Adrenal gland (tissue), 12 donors: Measurements from ENCODE around the gene DNTT. TPM values are rescaled to one million over a fixed set of nuclear protein-coding genes. Genes with fewer than 3 reads are reported as not detected.
A peak's percentile ranks its signal among the peaks of the same experiment; 100 is the strongest.

Source experiments
- DNase-seq, 7 donors: peaks; one replicate each; pipeline ENCODE4 v3.0.0-alpha.2; 2019 to 2020
- H3K27ac ChIP-seq, 5 donors: fragments of 200-600 bp; sonication (generic) in 4 of 5; 1 replicate in 3 of 5; 2 replicates in 2 of 5; pipeline versions ENCODE4 v1.5.1 to v1.8.0; 2016 to 2020; ENCODE audit warnings: mild to moderate bottlenecking in 1 of 5
- H3K27me3 ChIP-seq: fragments of 200-600 bp; 2 replicates; pipeline ENCODE4 v1.8.0; 2021
- H3K36me3 ChIP-seq, 2 donors: fragments of 200-600 bp; replicated peaks in 1 of 2; 1 replicate in 1 of 2; 2 replicates in 1 of 2; pipeline versions ENCODE4 v1.5.1 to v1.8.0; 2018 to 2022
- H3K4me1 ChIP-seq, 2 donors: fragments of 200-600 bp; replicated peaks in 1 of 2; 1 replicate in 1 of 2; 2 replicates in 1 of 2; pipeline versions ENCODE4 v1.5.1 to v1.8.0; 2018 to 2021
- H3K4me3 ChIP-seq, 4 donors: fragments of 200-600 bp; sonication (generic) in 3 of 4; one replicate each; pipeline ENCODE4 v1.5.1; 2016 to 2018
- H3K9me3 ChIP-seq, 3 donors: fragments of 200-600 bp; sonication (generic) in 1 of 3; replicated peaks in 1 of 3; 1 replicate in 2 of 3; 2 replicates in 1 of 3; pipeline versions ENCODE4 v1.5.1 to v1.8.0; 2016 to 2021
- CTCF ChIP-seq, 6 experiments: fragments of 450-650 bp in 4 of 6; fragments of 200-600 bp in 2 of 6; sonication (generic) in 1 of 6; IDR thresholded peaks; 1 replicate in 5 of 6; 2 replicates in 1 of 6; pipeline versions ENCODE4 v1.5.1 to v1.8.0; 2016 to 2021; ENCODE audit warnings: antibody characterized with exemption in 6 of 6, mild to moderate bottlenecking in 2 of 6, moderate library complexity in 1 of 6
- POLR2A ChIP-seq, 2 donors: fragments of 450-650 bp; IDR thresholded peaks; one replicate each; pipeline ENCODE4 v1.6.1; 2017; ENCODE audit warnings: antibody characterized with exemption in 2 of 2, mild to moderate bottlenecking in 2 of 2, moderate library complexity in 1 of 2
- WGBS, 4 donors: extraction: QIAGEN DNeasy Blood & Tissue Kit in 2 of 4; methylation state at CpG; one replicate each; pipeline versions ENCODE4 v1.1.5 to v1.1.7; 2013 to 2017; 5-methylcytosine and 5-hydroxymethylcytosine counted together
- intact Hi-C, 2 donors: fragments of 100-400 bp; cut with DNase I; formaldehyde crosslinking; loops; one replicate each; pipeline versions ENCODE4 v1.14.1 to v1.15.0; 2022 to 2023
- polyA plus RNA-seq, 3 donors: library from polyadenylated mRNA; stranded (reverse); fragments of 200-250 nt in 2 of 3; fragments of 350-450 nt in 1 of 3; fragmentation: Illumina TruSeq in 1 of 3; extraction: RNeasy Lipid Tissue Mini Kit (QIAGEN cat#74804) in 1 of 3; gene quantifications; one replicate each; pipeline ENCODE4 v1.2.3, GENCODE V29; 2013 to 2014
- total RNA-seq, 9 donors: library from RNA; depleted of rRNA in 4 of 9; stranded (reverse); fragments of >200 nt in 4 of 9; fragments of 120-200 nt in 1 of 9; fragmentation: NEBNext Ultra II Directional in 1 of 9; extraction: Animal tissue kit (Norgen Biotek cat#: 25700) in 1 of 9; gene quantifications; one replicate each; pipeline versions ENCODE4 v1.1.0 to v1.2.4, GENCODE V29; 2013 to 2023
- donor health status: healthy with polysubstance abuse.
- donor health status: Bipolar disorder and iron deficiency.
- donor health status: DM: yes; HTN: yes; CAD: no.
- donor health status: DM: no; HTN: no; CAD: no.
- donor health status: DM: no; HTN: no; CAD: no.
- donor health status: DM: yes; HTN: yes; CAD: no.

DNTT gene
- total and polyA plus RNA-seq, 12 donors = not detected

- TF ChIP-seq CTCF (IDR thresholded peaks at IDR 0.05) (peak; percentile 32 to 68 (median 58)), POLR2A (IDR thresholded peaks at IDR 0.05) (no peak)
- peak in 4 of 7 donors; percentile 20 to 31 (median 30) for DNase-seq
- Histone ChIP-seq H3K4me1 (no peaks in the 10 kb centered on the region), H3K9me3 (no peaks in the 10 kb centered on the region), H3K4me3 (no peak overlapping the region), H3K27ac (no peak overlapping the region), H3K27me3 (no peaks in the 10 kb centered on the region), H3K36me3 (no peaks in the 10 kb centered on the region)
- WGBS, 4 donors = 40 to 46% (median 42%) methylated on average over 7 of the region's 7 CpGs
- intact Hi-C loops = loop anchor here in 1 of 2 donors (5.0 kb wide), 1 partner anchor 276 kb away; no protein-coding TSS in a partner anchor
Observed at GRCh38 chr10:96292971-96293920, 11.0 kb upstream of the DNTT start.

- DNase-seq = no peak
- WGBS, 4 donors = 52 to 60% (median 58%) methylated on average over 4 of the region's 4 CpGs
- Histone ChIP-seq H3K27ac (no peak overlapping the region), H3K4me1 (no peaks in the 10 kb centered on the region), H3K36me3 (no peaks in the 10 kb centered on the region), H3K27me3 (no peaks in the 10 kb centered on the region), H3K9me3 (no peaks in the 10 kb centered on the region), H3K4me3 (no peak overlapping the region)
- intact Hi-C loops = loop anchor here in 1 of 2 donors (2.0 kb wide), 1 partner anchor 65 kb away; no protein-coding TSS in a partner anchor
- TF ChIP-seq CTCF (IDR thresholded peaks at IDR 0.05) (no peak), POLR2A (IDR thresholded peaks at IDR 0.05) (no peak)
Observed at GRCh38 chr10:96295475-96295874, 8.8 kb upstream of the DNTT start.

GRCh38 chr10:96297486-96297885 is 6.7 kb upstream of the DNTT start:
- no peaks in the 10 kb centered on the region for H3K4me1 ChIP-seq
- 89 to 97% (median 90%) methylated on average over 2 of the region's 2 CpGs for WGBS, 4 donors
- no peak overlapping the region for H3K4me3 ChIP-seq
- no peaks in the 10 kb centered on the region for H3K9me3 ChIP-seq
- DNase-seq = no peak
- TF ChIP-seq CTCF (IDR thresholded peaks at IDR 0.05) (no peak), POLR2A (IDR thresholded peaks at IDR 0.05) (no peak)
- no peak overlapping the region for H3K27ac ChIP-seq
- intact Hi-C loops = no loop called here
- H3K27me3 ChIP-seq = no peaks in the 10 kb centered on the region
- H3K36me3 ChIP-seq = no peaks in the 10 kb centered on the region

GRCh38 chr10:96298362-96298761 is 5.9 kb upstream of the DNTT start:
- no peak for TF ChIP-seq POLR2A (IDR thresholded peaks at IDR 0.05)
- Histone ChIP-seq H3K4me3 (no peak overlapping the region), H3K27ac (no peak overlapping the region), H3K9me3 (no peaks in the 10 kb centered on the region), H3K36me3 (no peaks in the 10 kb centered on the region), H3K4me1 (no peaks in the 10 kb centered on the region), H3K27me3 (no peaks in the 10 kb centered on the region)
- WGBS, 4 donors = 72 to 89% (median 77%) methylated on average over 3 of the region's 3 CpGs
- no peak for DNase-seq
- intact Hi-C loops = no loop called here
